PC-3 (cell line): ENCODE data around the gene SGPL1. TPM values are rescaled to one million over a fixed set of nuclear protein-coding genes. Genes with fewer than 3 reads are reported as not detected.

Experiments
- ATAC-seq: fragments of 200-7000 bp; cut with Tn5 transposase; 2 replicates; pipeline ENCODE4 v1.9.1; 2020; ENCODE audit warnings: mild to moderate bottlenecking, moderate library complexity
- BruUV-seq: library from RNA; stranded (reverse); fragments of 400-500 nt; replicated peaks from 2 replicates; lab custom pipeline; 2021; lab: Mats Ljungman, UMichigan
- CTCF ChIA-PET: fragments of 300-600 bp; sonication (Branson Sonifier 250); formaldehyde crosslinking; loops from one replicate; lab custom pipeline; 2022; ENCODE audit warnings: antibody characterized with exemption; lab: Charles Lee
- POLR2A ChIA-PET: fragments of 300-600 bp; sonication (Branson Sonifier 250); formaldehyde crosslinking; loops from one replicate; lab custom pipeline; 2022; ENCODE audit warnings: antibody characterized with exemption; ENCODE audit not compliant: unreplicated experiment; lab: Charles Lee
- DNase-seq: peaks from one replicate; pipeline ENCODE4 v3.0.0-alpha.2; 2015
- H2AFZ ChIP-seq: fragments of 300-600 bp; sonication (generic); 2 replicates; pipeline ENCODE4 v1.6.0; 2016; ENCODE audit warnings: antibody characterized with exemption, low read length
- H3F3A ChIP-seq: fragments of 300-600 bp; sonication (generic); one replicate; pipeline ENCODE4 v1.6.0; 2017; ENCODE audit warnings: antibody characterized with exemption, low read length, control low read depth, mild to moderate bottlenecking; ENCODE audit not compliant: unreplicated experiment
- H3K27ac ChIP-seq: fragments of 300-600 bp; sonication (generic); 2 replicates; pipeline ENCODE4 v1.5.1; 2016; ENCODE audit warnings: mild to moderate bottlenecking, low read length
- H3K27me3 ChIP-seq: fragments of 300-600 bp; sonication (generic); 2 replicates; pipeline ENCODE4 v1.6.1; 2016; ENCODE audit warnings: low read length, mixed read lengths
- H3K36me3 ChIP-seq: fragments of 300-600 bp; sonication (generic); 2 replicates; pipeline ENCODE4 v1.6.1; 2016; ENCODE audit warnings: low read depth, mixed run types, low read length, mixed read lengths
- H3K4me1 ChIP-seq: fragments of 300-600 bp; sonication (generic); 2 replicates; pipeline ENCODE4 v1.5.1; 2016; ENCODE audit warnings: low read length; ENCODE audit not compliant: insufficient read depth
- H3K4me2 ChIP-seq: fragments of 300-600 bp; sonication (generic); 2 replicates; pipeline ENCODE4 v1.6.0; 2016; ENCODE audit warnings: low read length
- H3K4me3 ChIP-seq: fragments of 300-600 bp; sonication (generic); 2 replicates; pipeline ENCODE4 v1.5.1; 2016; ENCODE audit warnings: mild to moderate bottlenecking, low read length, mixed read lengths
- H3K79me2 ChIP-seq: fragments of 300-600 bp; sonication (generic); 2 replicates; pipeline ENCODE4 v1.6.1; 2017; ENCODE audit warnings: low read length, mixed read lengths
- H3K9ac ChIP-seq: fragments of 300-600 bp; sonication (generic); 2 replicates; pipeline ENCODE4 v1.6.0; 2016; ENCODE audit warnings: mild to moderate bottlenecking, low read length
- H3K9me2 ChIP-seq: fragments of 300-600 bp; sonication (generic); replicated peaks from 2 replicates; pipeline ENCODE4 v1.6.1; 2016; ENCODE audit warnings: mixed run types, low read length, mixed read lengths
- H3K9me3 ChIP-seq: fragments of 300-600 bp; sonication (generic); 2 replicates; pipeline ENCODE4 v1.6.1; 2016; ENCODE audit warnings: low read length, mixed read lengths
- H4K20me1 ChIP-seq: fragments of 300-600 bp; sonication (generic); 2 replicates; pipeline ENCODE4 v1.6.1; 2016; ENCODE audit warnings: low read length, mixed read lengths
- EZH2 ChIP-seq: fragments of 300-600 bp; sonication (generic); IDR thresholded peaks from one replicate; pipeline ENCODE4 v1.6.1; 2017; ENCODE audit warnings: antibody characterized with exemption, mild to moderate bottlenecking, low read length; ENCODE audit not compliant: unreplicated experiment
- EZH2phosphoT487 ChIP-seq: fragments of 300-600 bp; sonication (generic); IDR thresholded peaks from 2 replicates; pipeline ENCODE4 v1.6.1; 2018; ENCODE audit warnings: mild to moderate bottlenecking, antibody characterized with exemption, low read length, borderline replicate concordance
- intact Hi-C: fragments of 100-400 bp; cut with micrococcal nuclease; formaldehyde crosslinking; loops from 2 replicates; pipeline ENCODE4 v1.9.0; 2023
- total RNA-seq: library from RNA; depleted of rRNA; stranded (reverse); fragments of >200 nt; gene quantifications from 2 replicates; pipeline ENCODE4 v1.2.3, GENCODE V29; 2014
- TF ChIP-seq, protein P1 (sequence below): fragments of 300-600 bp; sonication (generic); conservative IDR thresholded peaks from 2 replicates; pipeline ENCODE4 v1.5.1; 2017; ENCODE audit warnings: antibody characterized with exemption, low read depth, mild to moderate bottlenecking, low read length

SGPL1 gene
- total RNA-seq, 1 experiment from 2014 or later = 77.6 TPM

DNA sequence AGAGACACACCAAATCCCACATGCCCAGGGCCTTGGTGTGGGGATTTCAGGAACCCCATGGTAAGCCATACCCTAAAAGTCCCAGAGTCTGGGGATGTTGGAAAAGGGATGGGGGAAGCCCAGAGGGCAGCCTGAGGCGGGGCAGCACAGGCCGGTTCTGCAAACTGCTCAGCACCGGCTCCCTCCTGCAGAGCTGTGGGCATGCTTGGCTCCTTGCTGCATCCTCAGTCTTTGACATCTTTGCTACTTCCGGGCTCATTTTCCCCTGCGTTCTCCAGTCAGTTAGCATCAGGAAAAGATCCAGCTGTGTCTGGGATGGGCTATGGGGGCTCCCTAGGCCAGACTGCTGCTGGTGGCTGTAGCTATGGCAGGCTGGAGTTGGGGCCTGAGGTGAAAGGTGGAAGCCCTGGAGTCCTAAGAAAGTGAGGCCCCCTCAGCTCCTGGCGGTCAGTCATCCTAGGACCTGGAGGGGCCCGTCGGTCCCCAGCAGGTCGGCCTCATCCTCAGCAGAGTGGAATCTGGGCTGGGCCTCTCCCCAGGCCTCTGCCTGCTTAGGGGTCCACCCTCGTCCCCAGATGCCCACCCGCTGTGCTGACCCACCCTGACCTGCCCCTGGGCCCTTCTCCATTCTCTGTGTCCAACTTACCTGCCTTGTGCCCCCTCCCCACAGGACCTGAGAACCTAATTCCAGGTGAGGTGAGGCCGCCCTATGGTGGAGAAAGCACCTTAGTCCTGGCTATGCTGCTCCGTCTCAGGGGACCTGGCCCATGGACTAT lies 39.9 kb upstream of the SGPL1 start:
- TF ChIP-seq EZH2 (no peak), EZH2phosphoT487 (no peak)
- TF ChIP-seq, protein P1, sequence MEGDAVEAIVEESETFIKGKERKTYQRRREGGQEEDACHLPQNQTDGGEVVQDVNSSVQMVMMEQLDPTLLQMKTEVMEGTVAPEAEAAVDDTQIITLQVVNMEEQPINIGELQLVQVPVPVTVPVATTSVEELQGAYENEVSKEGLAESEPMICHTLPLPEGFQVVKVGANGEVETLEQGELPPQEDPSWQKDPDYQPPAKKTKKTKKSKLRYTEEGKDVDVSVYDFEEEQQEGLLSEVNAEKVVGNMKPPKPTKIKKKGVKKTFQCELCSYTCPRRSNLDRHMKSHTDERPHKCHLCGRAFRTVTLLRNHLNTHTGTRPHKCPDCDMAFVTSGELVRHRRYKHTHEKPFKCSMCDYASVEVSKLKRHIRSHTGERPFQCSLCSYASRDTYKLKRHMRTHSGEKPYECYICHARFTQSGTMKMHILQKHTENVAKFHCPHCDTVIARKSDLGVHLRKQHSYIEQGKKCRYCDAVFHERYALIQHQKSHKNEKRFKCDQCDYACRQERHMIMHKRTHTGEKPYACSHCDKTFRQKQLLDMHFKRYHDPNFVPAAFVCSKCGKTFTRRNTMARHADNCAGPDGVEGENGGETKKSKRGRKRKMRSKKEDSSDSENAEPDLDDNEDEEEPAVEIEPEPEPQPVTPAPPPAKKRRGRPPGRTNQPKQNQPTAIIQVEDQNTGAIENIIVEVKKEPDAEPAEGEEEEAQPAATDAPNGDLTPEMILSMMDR = no peak
- Histone ChIP-seq H4K20me1 (no peaks in the 10 kb centered on the region), H3F3A (no peaks in the 10 kb centered on the region), H3K4me2 (no peak overlapping the region), H3K4me3 (no peak overlapping the region), H3K9me3 (no peaks in the 10 kb centered on the region), H3K79me2 (no peaks in the 10 kb centered on the region), H3K27me3 (no peaks in the 10 kb centered on the region), H3K27ac (no peak overlapping the region), H2AFZ (no peak overlapping the region), H3K9ac (no peak overlapping the region), H3K9me2 (no peaks in the 10 kb centered on the region), H3K4me1 (peaks cover 12% of the 10 kb centered on the region), H3K36me3 (no peaks in the 10 kb centered on the region)
- DNase-seq (no peak), ATAC-seq (no peak)
- ChIA-PET CTCF (no interaction called here), POLR2A (no interaction called here)
- no TSS peak for BruUV-seq
- intact Hi-C loops = no loop called here

DNA sequence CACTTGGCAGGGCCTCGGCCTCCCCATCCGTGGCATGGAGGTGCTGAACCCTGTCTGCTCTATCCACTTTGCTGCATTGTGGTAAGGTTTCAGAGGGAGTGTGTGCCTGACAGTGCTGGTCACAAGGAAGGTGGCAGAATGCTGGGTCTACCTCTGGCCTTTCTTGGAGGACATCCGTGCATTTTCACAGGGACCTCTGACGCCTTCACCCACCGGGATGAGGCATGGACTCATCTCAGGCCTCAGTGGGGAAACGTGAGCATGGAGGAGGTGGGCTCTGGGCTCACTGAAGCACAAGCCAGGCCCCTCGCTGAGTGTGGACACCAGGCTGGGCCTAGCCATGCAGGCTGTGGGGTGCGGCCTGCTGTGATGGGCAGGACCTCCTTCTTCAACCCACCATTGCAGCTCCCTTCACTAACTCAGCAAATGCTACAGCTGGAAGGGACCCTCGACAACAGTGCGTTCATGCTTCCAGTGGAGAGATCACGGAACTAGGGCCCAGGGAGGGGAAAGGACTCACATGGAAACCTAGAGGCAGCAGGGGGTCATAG lies 39.2 kb upstream of the SGPL1 start:
- no peaks in the 10 kb centered on the region for H3K27me3 ChIP-seq
- no peaks in the 10 kb centered on the region for H3K36me3 ChIP-seq
- ATAC-seq = no peak
- BruUV-seq = no TSS peak
- intact Hi-C loops = no loop called here
- CTCF ChIA-PET = no interaction called here
- peaks cover 12% of the 10 kb centered on the region for H3K4me1 ChIP-seq
- H3K9me2 ChIP-seq = no peaks in the 10 kb centered on the region
- no peak overlapping the region for H3K4me3 ChIP-seq
- TF ChIP-seq EZH2phosphoT487 = no peak
- POLR2A ChIA-PET = no interaction called here
- no peaks in the 10 kb centered on the region for H4K20me1 ChIP-seq
- H3K9me3 ChIP-seq = no peaks in the 10 kb centered on the region
- H3K27ac ChIP-seq = no peak overlapping the region
- H3K79me2 ChIP-seq = no peaks in the 10 kb centered on the region
- H3K9ac ChIP-seq = no peak overlapping the region
- H3F3A ChIP-seq = no peaks in the 10 kb centered on the region
- no peak overlapping the region for H3K4me2 ChIP-seq
- no peak overlapping the region for H2AFZ ChIP-seq
- no peak for DNase-seq

DNA sequence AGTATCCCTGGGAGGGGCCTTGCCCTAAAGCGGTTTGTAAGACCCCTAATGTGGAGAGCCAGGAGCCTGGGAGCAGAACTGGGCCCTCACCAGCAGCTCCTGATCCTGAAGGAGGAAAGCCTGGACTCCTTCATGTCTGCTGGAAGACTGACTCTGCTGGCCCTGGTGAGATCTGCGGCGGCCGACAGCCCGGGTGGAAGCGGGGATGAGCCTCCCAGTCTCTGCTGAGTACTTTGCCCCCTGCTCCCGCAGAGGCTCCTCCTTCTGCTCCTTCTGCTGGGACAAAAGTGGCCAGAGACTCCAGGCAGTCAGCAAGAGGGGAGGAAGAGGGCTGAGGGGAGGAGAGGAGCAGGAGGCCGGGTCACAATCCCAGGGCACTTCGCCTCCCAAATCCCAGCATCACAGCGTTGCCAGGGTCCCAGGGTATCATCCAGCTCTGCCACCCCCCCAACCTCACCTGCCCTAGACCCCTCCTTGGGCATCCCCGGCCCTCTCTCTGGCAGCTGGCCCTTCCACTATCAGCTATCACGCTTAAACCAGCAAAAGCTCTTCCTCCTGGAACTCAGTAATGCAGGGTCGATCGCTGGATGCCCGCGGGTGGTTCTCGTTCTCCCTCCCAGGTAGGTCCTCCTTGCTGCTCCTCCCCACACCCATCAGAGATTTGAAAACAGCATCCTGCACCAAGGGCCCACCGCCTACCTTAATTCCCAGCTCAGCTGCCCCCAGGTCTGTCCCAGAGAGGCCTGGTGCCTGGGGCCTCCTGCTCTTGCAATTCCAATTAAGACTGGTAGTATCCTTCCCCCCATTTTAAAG lies 38.5 kb upstream of the SGPL1 start:
- H3K27me3 ChIP-seq = no peaks in the 10 kb centered on the region
- no peaks in the 10 kb centered on the region for H3K9me3 ChIP-seq
- CTCF ChIA-PET = no interaction called here
- peaks cover 12% of the 10 kb centered on the region for H3K4me1 ChIP-seq
- no peak overlapping the region for H2AFZ ChIP-seq
- TF ChIP-seq, protein P1 = no peak
- TF ChIP-seq EZH2 = no peak
- TF ChIP-seq EZH2phosphoT487 = no peak
- H3K9me2 ChIP-seq = no peaks in the 10 kb centered on the region
- no peak overlapping the region for H3K4me2 ChIP-seq
- H4K20me1 ChIP-seq = no peaks in the 10 kb centered on the region
- no peaks in the 10 kb centered on the region for H3K79me2 ChIP-seq
- H3F3A ChIP-seq = no peaks in the 10 kb centered on the region
- no peak overlapping the region for H3K4me3 ChIP-seq
- BruUV-seq = no TSS peak
- ATAC-seq (no peak), DNase-seq (no peak)
- intact Hi-C loops = no loop called here
- H3K27ac ChIP-seq = no peak overlapping the region
- H3K36me3 ChIP-seq = no peaks in the 10 kb centered on the region
- POLR2A ChIA-PET = no interaction called here
- no peak overlapping the region for H3K9ac ChIP-seq
